PC-3 (cell line): ENCODE measurements around the gene SAMD4A. TPM values are rescaled to one million over a fixed set of nuclear protein-coding genes. Genes with fewer than 3 reads are reported as not detected.

ENCODE experiments used
- ATAC-seq: fragments of 200-7000 bp; cut with Tn5 transposase; 2 replicates; pipeline ENCODE4 v1.9.1; 2020; ENCODE audit warnings: mild to moderate bottlenecking, moderate library complexity
- BruUV-seq: library from RNA; stranded (reverse); fragments of 400-500 nt; replicated peaks from 2 replicates; lab custom pipeline; 2021; lab: Mats Ljungman, UMichigan
- CTCF ChIA-PET: fragments of 300-600 bp; sonication (Branson Sonifier 250); formaldehyde crosslinking; loops from one replicate; lab custom pipeline; 2022; ENCODE audit warnings: antibody characterized with exemption; lab: Charles Lee
- POLR2A ChIA-PET: fragments of 300-600 bp; sonication (Branson Sonifier 250); formaldehyde crosslinking; loops from one replicate; lab custom pipeline; 2022; ENCODE audit warnings: antibody characterized with exemption; ENCODE audit not compliant: unreplicated experiment; lab: Charles Lee
- DNase-seq: peaks from one replicate; pipeline ENCODE4 v3.0.0-alpha.2; 2015
- H2AFZ ChIP-seq: fragments of 300-600 bp; sonication (generic); 2 replicates; pipeline ENCODE4 v1.6.0; 2016; ENCODE audit warnings: antibody characterized with exemption, low read length
- H3F3A ChIP-seq: fragments of 300-600 bp; sonication (generic); one replicate; pipeline ENCODE4 v1.6.0; 2017; ENCODE audit warnings: antibody characterized with exemption, low read length, control low read depth, mild to moderate bottlenecking; ENCODE audit not compliant: unreplicated experiment
- H3K27ac ChIP-seq: fragments of 300-600 bp; sonication (generic); 2 replicates; pipeline ENCODE4 v1.5.1; 2016; ENCODE audit warnings: mild to moderate bottlenecking, low read length
- H3K27me3 ChIP-seq: fragments of 300-600 bp; sonication (generic); 2 replicates; pipeline ENCODE4 v1.6.1; 2016; ENCODE audit warnings: low read length, mixed read lengths
- H3K36me3 ChIP-seq: fragments of 300-600 bp; sonication (generic); 2 replicates; pipeline ENCODE4 v1.6.1; 2016; ENCODE audit warnings: low read depth, mixed run types, low read length, mixed read lengths
- H3K4me1 ChIP-seq: fragments of 300-600 bp; sonication (generic); 2 replicates; pipeline ENCODE4 v1.5.1; 2016; ENCODE audit warnings: low read length; ENCODE audit not compliant: insufficient read depth
- H3K4me2 ChIP-seq: fragments of 300-600 bp; sonication (generic); 2 replicates; pipeline ENCODE4 v1.6.0; 2016; ENCODE audit warnings: low read length
- H3K4me3 ChIP-seq: fragments of 300-600 bp; sonication (generic); 2 replicates; pipeline ENCODE4 v1.5.1; 2016; ENCODE audit warnings: mild to moderate bottlenecking, low read length, mixed read lengths
- H3K79me2 ChIP-seq: fragments of 300-600 bp; sonication (generic); 2 replicates; pipeline ENCODE4 v1.6.1; 2017; ENCODE audit warnings: low read length, mixed read lengths
- H3K9ac ChIP-seq: fragments of 300-600 bp; sonication (generic); 2 replicates; pipeline ENCODE4 v1.6.0; 2016; ENCODE audit warnings: mild to moderate bottlenecking, low read length
- H3K9me2 ChIP-seq: fragments of 300-600 bp; sonication (generic); replicated peaks from 2 replicates; pipeline ENCODE4 v1.6.1; 2016; ENCODE audit warnings: mixed run types, low read length, mixed read lengths
- H3K9me3 ChIP-seq: fragments of 300-600 bp; sonication (generic); 2 replicates; pipeline ENCODE4 v1.6.1; 2016; ENCODE audit warnings: low read length, mixed read lengths
- H4K20me1 ChIP-seq: fragments of 300-600 bp; sonication (generic); 2 replicates; pipeline ENCODE4 v1.6.1; 2016; ENCODE audit warnings: low read length, mixed read lengths
- CTCF ChIP-seq: fragments of 300-600 bp; sonication (generic); conservative IDR thresholded peaks from 2 replicates; pipeline ENCODE4 v1.5.1; 2017; ENCODE audit warnings: antibody characterized with exemption, low read depth, mild to moderate bottlenecking, low read length
- EZH2 ChIP-seq: fragments of 300-600 bp; sonication (generic); IDR thresholded peaks from one replicate; pipeline ENCODE4 v1.6.1; 2017; ENCODE audit warnings: antibody characterized with exemption, mild to moderate bottlenecking, low read length; ENCODE audit not compliant: unreplicated experiment
- EZH2phosphoT487 ChIP-seq: fragments of 300-600 bp; sonication (generic); IDR thresholded peaks from 2 replicates; pipeline ENCODE4 v1.6.1; 2018; ENCODE audit warnings: mild to moderate bottlenecking, antibody characterized with exemption, low read length, borderline replicate concordance
- intact Hi-C: fragments of 100-400 bp; cut with micrococcal nuclease; formaldehyde crosslinking; loops from 2 replicates; pipeline ENCODE4 v1.9.0; 2023
- total RNA-seq: library from RNA; depleted of rRNA; stranded (reverse); fragments of >200 nt; gene quantifications from 2 replicates; pipeline ENCODE4 v1.2.3, GENCODE V29; 2014

SAMD4A gene
- total RNA-seq, 1 experiment from 2014 or later, result 42.9 TPM

GRCh38 chr14:54673193-54674045 is 106.5 kb downstream of the SAMD4A start:
- H3K27me3 ChIP-seq, result no peaks in the 10 kb centered on the region
- H3K4me2 ChIP-seq, result 0 out of 2 replicates have a peak overlapping the region, but pooled peaks have one; percentile 0
- no peaks in the 10 kb centered on the region for H3K36me3 ChIP-seq
- no peak overlapping the region for H3K27ac ChIP-seq
- intact Hi-C loops, result no loop called here
- DNase-seq (no peak), ATAC-seq (no peak)
- H3K9me2 ChIP-seq, result no peaks in the 10 kb centered on the region
- no peaks in the 10 kb centered on the region for H4K20me1 ChIP-seq
- no peak overlapping the region for H2AFZ ChIP-seq
- ChIA-PET CTCF (interaction anchor here (0.6 kb wide), 1 partner anchor 18 kb away, joined by 6 read pairs; no protein-coding TSS in a partner anchor), POLR2A (no interaction called here)
- no TSS peak for BruUV-seq
- H3K9me3 ChIP-seq, result no peaks in the 10 kb centered on the region
- peaks cover 52% of the 10 kb centered on the region for H3K79me2 ChIP-seq
- no peak for TF ChIP-seq EZH2phosphoT487
- no peak for TF ChIP-seq CTCF
- TF ChIP-seq EZH2, result no peak
- peaks cover 8% of the 10 kb centered on the region for H3F3A ChIP-seq
- no peak overlapping the region for H3K9ac ChIP-seq
- H3K4me3 ChIP-seq, result no peak overlapping the region
- peaks cover 70% of the 10 kb centered on the region for H3K4me1 ChIP-seq

- no peak for ATAC-seq
Observed at GRCh38 chr14:54674046-54674741, 107.3 kb downstream of the SAMD4A start.

More at GRCh38 chr14:54674046-54674741, 107.3 kb downstream of the SAMD4A start:
- H3K9me2 ChIP-seq, result no peaks in the 10 kb centered on the region
- ChIA-PET CTCF (no interaction called here), POLR2A (no interaction called here)
- DNase-seq, result no peak
- no TSS peak for BruUV-seq
- H4K20me1 ChIP-seq, result no peaks in the 10 kb centered on the region
- no peaks in the 10 kb centered on the region for H3K36me3 ChIP-seq
- H3K4me3 ChIP-seq, result no peak overlapping the region
- H3K79me2 ChIP-seq, result peaks cover 58% of the 10 kb centered on the region
- H3K4me2 ChIP-seq, result no peak overlapping the region
- H3K27ac ChIP-seq, result no peak overlapping the region
- no peak overlapping the region for H3K9ac ChIP-seq
- H3K4me1 ChIP-seq, result peaks cover 68% of the 10 kb centered on the region
- no peak overlapping the region for H2AFZ ChIP-seq
- peaks cover 8% of the 10 kb centered on the region for H3F3A ChIP-seq
- no peaks in the 10 kb centered on the region for H3K27me3 ChIP-seq
- TF ChIP-seq EZH2 (no peak), CTCF (no peak), EZH2phosphoT487 (no peak)
- no peaks in the 10 kb centered on the region for H3K9me3 ChIP-seq
- intact Hi-C loops, result no loop called here
